ENCODE measurements around the gene VOPP1.
"Not testable (repeated sequence)": the region's sequence is repeated elsewhere in the genome, so short reads cannot be mapped to it uniquely, and the experiment has no call there.

VOPP1 gene

DNA sequence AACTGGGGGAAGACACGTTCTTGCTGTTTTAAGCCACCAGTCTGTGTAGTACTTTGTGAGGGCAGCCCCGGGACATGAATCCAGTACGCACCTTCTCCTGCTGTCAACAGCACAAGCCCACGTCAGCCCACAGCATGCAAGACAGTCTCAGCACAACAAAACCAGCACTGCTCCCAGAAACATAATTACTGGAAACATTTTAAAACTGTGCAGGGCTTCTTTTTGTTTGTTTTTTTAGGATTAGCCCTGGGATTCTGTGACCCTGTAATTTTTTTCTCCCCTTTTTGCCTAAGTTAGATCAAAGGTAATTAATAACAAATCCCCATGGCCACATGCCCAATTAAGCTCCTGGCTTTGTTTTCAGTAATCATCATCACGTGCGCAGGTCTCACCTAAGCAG, 87.5 kb downstream of the VOPP1 start:
- DNase-seq = no peak

- no peak for DNase-seq
These were observed 88.1 kb downstream of the VOPP1 start for GRCh38 chr7:55484241-55484640.

GRCh38 chr7:55483046-55483445, 89.3 kb downstream of the VOPP1 start:
- no peak for DNase-seq

DNA sequence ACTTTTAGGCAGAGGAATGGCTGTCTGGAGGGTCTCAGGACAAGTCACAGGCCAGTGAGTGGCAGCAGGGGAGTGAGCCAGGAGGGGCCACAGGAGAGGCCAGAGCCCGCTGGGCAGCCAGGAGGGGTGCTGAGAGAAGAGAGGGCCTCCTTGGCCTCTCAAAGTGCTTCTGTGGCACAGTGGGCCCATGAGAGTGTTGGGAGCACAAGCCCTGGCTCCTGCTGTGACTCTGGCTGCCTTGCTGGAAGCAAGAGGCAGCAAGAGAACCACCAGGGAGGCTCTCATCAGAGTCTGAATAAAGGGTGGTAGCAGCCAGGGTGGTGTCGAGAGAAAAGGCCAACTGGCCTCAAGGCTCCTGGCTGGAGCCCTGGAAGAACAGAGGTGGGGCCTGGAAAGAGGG, 91.1 kb downstream of the VOPP1 start:
- no peak for DNase-seq

DNA sequence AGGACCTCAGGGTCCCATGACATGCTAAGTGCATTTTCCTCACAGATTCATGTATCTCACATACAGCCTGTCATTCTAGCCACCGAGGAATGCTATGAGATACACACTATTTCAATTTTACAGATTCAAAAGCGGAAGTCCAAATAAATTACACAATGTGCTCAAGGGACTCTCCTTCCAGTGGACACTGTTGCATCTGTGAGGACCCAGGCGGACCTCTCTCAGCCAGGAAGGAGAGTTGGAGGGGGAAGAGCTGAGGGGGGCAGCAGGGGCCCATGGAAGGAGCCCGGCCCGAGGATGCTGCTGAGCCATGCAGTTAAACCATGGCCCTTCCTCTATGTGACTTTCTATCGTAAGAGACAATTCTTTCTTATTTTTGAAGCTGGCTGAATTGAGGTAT, 93.6 kb downstream of the VOPP1 start:
- DNase-seq = no peak

- DNase-seq = no peak
These were observed 94.4 kb downstream of the VOPP1 start for GRCh38 chr7:55477781-55478374.

- DNase-seq = no peak
These were observed 95.2 kb downstream of the VOPP1 start for GRCh38 chr7:55476852-55477780.

GRCh38 chr7:55475855-55476803, 96.2 kb downstream of the VOPP1 start:
- no peak for DNase-seq

DNA sequence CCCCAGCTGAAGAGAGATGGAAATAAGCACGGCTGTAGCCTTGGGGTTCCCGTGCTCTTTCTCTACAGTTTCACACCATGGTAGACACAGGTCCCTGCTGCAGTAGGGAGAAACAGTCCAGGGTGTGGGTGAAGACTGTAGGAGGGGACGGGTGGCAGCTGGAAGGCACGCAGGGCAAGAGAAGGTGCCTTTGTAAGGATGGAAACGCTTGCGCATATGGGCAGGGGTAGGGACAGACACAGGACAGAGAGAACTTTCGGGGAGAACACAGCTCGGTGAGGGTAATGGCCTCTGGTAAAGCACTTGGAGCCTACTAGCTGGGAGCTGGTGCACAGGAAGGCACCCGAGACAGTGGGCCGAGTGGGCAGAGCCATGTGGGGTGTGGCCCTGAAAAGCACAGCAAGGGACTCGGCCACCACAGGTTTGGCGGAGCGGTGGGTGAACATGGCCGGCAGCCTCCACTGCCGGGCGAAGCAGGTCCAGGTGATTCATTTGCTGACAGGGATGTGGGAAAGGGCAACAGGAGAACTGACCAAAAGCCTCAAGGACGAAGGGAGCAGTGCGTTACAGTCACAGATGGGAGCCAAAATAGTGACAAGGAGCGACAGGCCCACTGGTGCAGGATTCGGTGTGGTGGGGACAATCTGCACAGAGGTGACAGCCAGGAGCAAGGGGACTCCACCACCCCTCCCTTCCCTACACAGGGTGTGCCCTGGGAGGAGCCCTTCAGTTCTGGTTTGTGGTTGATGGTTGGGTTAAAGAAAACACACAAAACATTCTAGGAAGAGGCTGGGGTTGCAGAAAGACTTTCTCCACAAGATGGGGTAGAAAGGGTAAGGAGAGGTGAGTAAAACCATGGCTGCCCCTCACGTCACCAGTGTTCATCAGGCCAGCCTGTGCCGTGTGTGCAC, 97.1 kb downstream of the VOPP1 start:
- no peak for DNase-seq

DNA sequence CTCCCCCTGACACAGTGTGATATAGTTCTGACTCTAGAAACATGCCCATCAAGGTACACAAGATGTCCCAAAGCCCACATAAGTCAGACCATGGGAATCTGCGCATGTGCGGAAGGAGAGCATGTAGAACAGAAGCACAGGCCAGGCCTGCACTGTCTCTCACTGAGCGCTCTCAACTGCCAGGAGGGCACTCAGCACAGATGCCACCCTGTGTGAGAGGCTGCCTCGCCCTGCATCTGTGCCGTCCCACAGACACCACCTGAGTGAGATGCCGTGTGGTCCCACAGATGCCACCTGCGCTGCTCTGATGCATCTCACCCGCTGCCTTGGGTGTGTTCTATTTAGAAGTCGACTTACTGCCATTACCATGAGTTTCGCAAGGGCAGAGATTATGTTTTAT, 98.4 kb downstream of the VOPP1 start:
- no peak for DNase-seq

GRCh38 chr7:55472928-55473725, 99.2 kb downstream of the VOPP1 start:
- DNase-seq = no peak

- DNase-seq = not testable (repeated sequence)
These were observed 99.9 kb downstream of the VOPP1 start for GRCh38 chr7:55472406-55472805.

GRCh38 chr7:55471594-55471993, 100.7 kb downstream of the VOPP1 start:
- DNase-seq = not testable (repeated sequence)

DNA sequence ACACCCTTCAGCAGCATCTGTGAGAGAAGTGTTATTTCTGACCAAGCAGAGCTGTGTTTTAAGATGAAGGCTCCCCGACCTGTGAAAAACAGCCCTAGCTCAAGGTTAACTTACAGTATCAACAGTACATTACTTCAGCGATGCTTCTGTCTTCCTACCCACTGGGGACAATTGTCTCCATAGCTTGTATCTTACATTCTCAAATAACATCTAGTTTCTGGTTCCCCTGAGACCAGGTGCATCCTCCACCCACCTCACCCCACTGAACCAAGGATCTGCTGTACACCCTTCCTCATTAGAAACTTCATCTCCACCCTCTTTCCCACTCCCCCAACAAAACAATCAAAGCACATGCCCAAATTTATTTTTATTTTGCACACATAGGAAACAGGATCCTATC, 102.0 kb downstream of the VOPP1 start:
- no peak for DNase-seq

DNA sequence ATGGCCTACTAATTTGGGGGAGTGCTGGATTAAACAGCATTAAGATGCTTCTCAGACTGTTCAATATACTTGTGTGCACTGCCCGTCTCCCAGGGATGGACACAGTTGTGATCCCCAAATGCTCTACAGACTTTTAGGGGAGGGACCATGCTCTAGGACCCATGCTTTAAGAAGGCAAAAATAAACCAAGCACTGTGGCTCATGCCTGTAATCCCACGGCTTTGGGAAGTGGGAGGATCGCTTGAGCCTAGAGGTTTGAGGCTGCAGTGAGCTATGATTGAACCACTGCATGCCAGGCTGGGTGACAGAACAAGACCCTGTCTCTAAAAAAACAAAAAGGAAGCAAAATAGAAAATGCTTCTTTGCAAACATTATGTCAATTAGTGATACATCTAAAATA, 102.6 kb downstream of the VOPP1 start:
- no peak for DNase-seq

- no peak for DNase-seq
These were observed 103.0 kb downstream of the VOPP1 start for GRCh38 chr7:55469271-55469681.

GRCh38 chr7:55468495-55468894, 103.8 kb downstream of the VOPP1 start:
- DNase-seq = no peak

DNA sequence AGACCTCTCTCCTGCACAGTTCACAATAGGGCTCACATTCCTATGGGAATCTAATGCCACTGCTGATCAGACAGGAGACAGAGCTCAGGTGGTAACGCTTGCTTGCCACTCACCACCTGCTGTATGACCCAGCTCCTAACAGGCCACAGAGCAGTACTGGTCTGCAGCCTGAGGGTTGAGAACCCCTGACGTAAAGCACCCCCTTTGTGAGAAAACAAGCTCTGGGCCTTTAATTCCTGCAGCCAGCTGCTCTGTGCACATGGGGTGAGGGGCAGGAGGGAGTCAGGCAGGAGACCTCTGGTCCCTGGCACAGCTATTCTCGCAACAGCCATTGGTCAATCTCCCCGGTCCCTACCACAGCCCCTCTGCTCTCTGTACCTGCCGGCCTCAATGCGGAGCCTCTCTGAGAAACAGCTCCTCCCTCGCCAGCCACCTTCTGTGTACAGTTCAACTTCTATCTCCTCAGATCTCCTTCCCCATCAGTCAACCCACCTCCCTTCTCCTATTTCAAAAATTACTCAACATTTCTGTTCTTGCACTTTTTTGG, 105.2 kb downstream of the VOPP1 start:
- no peak for DNase-seq

- no peak for DNase-seq
These were observed 106.6 kb downstream of the VOPP1 start for GRCh38 chr7:55465691-55466090.

- DNase-seq = no peak
These were observed 107.9 kb downstream of the VOPP1 start for GRCh38 chr7:55464422-55464821.

GRCh38 chr7:55463686-55464262, 108.5 kb downstream of the VOPP1 start:
- no peak for DNase-seq
